Measurements from ENCODE around the gene LYPD1. TPM values are rescaled to one million over a fixed set of nuclear protein-coding genes. Genes with fewer than 3 reads are reported as not detected.

LYPD1 gene
- polyA plus RNA-seq, 1 experiment, result 9.2 TPM

GRCh38 chr2:132608311-132608710 is 61.7 kb downstream of the LYPD1 start:
- no peak for DNase-seq (ENCODE audit: low read depth)
- POLR2A ChIA-PET, result no interaction called here
- TF ChIP-seq CTCF (IDR thresholded peaks at IDR 0.05; ENCODE audit: insufficient read depth, low read depth, low read length), result no peak

GRCh38 chr2:132607426-132608090 is 62.4 kb downstream of the LYPD1 start:
- no peak for DNase-seq (ENCODE audit: low read depth)
- TF ChIP-seq CTCF (IDR thresholded peaks at IDR 0.05; ENCODE audit: insufficient read depth, low read depth, low read length), result no peak
- ChIA-PET POLR2A (no interaction called here), CTCF (interaction anchor here (0.6 kb wide), 1 partner anchor 84 kb away, joined by 3 read pairs; no protein-coding TSS in a partner anchor)
- Histone ChIP-seq H3K4me3 (ENCODE audit: low read depth, low read length) (no peak overlapping the region), H3K36me3 (ENCODE audit: control insufficient read depth, insufficient read depth, low read length) (no peaks in the 10 kb centered on the region), H3K27me3 (ENCODE audit: control insufficient read depth, insufficient read depth, low read length) (no peaks in the 10 kb centered on the region)

More at GRCh38 chr2:132608311-132608710, 61.7 kb downstream of the LYPD1 start:
- Histone ChIP-seq H3K4me3 (ENCODE audit: low read depth, low read length) (no peak overlapping the region), H3K27me3 (ENCODE audit: control insufficient read depth, insufficient read depth, low read length) (no peaks in the 10 kb centered on the region), H3K36me3 (ENCODE audit: control insufficient read depth, insufficient read depth, low read length) (no peaks in the 10 kb centered on the region)
- CTCF ChIA-PET, result no interaction called here

- ChIA-PET CTCF (no interaction called here), POLR2A (no interaction called here)
- TF ChIP-seq CTCF (IDR thresholded peaks at IDR 0.05; ENCODE audit: insufficient read depth, low read depth, low read length), result no peak
- DNase-seq (ENCODE audit: low read depth), result no peak
- Histone ChIP-seq H3K4me3 (ENCODE audit: low read depth, low read length) (no peak overlapping the region), H3K36me3 (ENCODE audit: control insufficient read depth, insufficient read depth, low read length) (no peaks in the 10 kb centered on the region), H3K27me3 (ENCODE audit: control insufficient read depth, insufficient read depth, low read length) (no peaks in the 10 kb centered on the region)
Measured at GRCh38 chr2:132606649-132607048, 63.4 kb downstream of the LYPD1 start.

- no peaks in the 10 kb centered on the region for H3K36me3 ChIP-seq (ENCODE audit: control insufficient read depth, insufficient read depth, low read length)
- CTCF ChIA-PET, result no interaction called here
Measured at GRCh38 chr2:132605236-132606180, 64.5 kb downstream of the LYPD1 start.

More at GRCh38 chr2:132605236-132606180, 64.5 kb downstream of the LYPD1 start:
- Histone ChIP-seq H3K4me3 (ENCODE audit: low read depth, low read length) (no peak overlapping the region), H3K27me3 (ENCODE audit: control insufficient read depth, insufficient read depth, low read length) (no peaks in the 10 kb centered on the region)
- POLR2A ChIA-PET, result no interaction called here
- DNase-seq (ENCODE audit: low read depth), result no peak
- TF ChIP-seq CTCF (IDR thresholded peaks at IDR 0.05; ENCODE audit: insufficient read depth, low read depth, low read length), result no peak
